GM11168 (cell line): ENCODE results near the gene PATE3.

Experiments used
- in situ Hi-C: fragments of 300-500 bp; cut with MboI; formaldehyde crosslinking; loops from one replicate; pipeline ENCODE4 v1.12.0; 2022; ENCODE audit warnings: low sequenced_read_pairs; ENCODE audit not compliant: unreplicated experiment

Gene PATE3

GRCh38 chr11:125787827-125788226 lies at the start of gene PATE3:
Gene PATE3 (plus strand): TSS chr11:125788127. CDS start chr11:125788152, 25 bp downstream.
- in situ Hi-C loops: no loop called here

GRCh38 chr11:125740617-125741016 lies 47.3 kb upstream of the PATE3 start:
- in situ Hi-C loops: no loop called here

GRCh38 chr11:125743681-125744080 lies 44.2 kb upstream of the PATE3 start:
- in situ Hi-C loops: no loop called here

GRCh38 chr11:125745979-125746378 lies 41.9 kb upstream of the PATE3 start, which contains the start of gene PATE1:
Gene PATE1 (plus strand): TSS chr11:125746279. CDS start chr11:125746305, 26 bp downstream.
- in situ Hi-C loops: no loop called here

GRCh38 chr11:125750629-125751028 lies 37.3 kb upstream of the PATE3 start:
- in situ Hi-C loops: no loop called here

GRCh38 chr11:125756050-125756449 lies 31.9 kb upstream of the PATE3 start:
- in situ Hi-C loops: no loop called here

GRCh38 chr11:125762445-125762844 lies 25.5 kb upstream of the PATE3 start:
- in situ Hi-C loops: no loop called here

- in situ Hi-C loops: no loop called here
Measured at GRCh38 chr11:125763483-125763882, 24.4 kb upstream of the PATE3 start.

GRCh38 chr11:125766251-125766650 lies 21.7 kb upstream of the PATE3 start:
- in situ Hi-C loops: no loop called here

- in situ Hi-C loops: no loop called here
Measured at GRCh38 chr11:125768336-125769046, 19.4 kb upstream of the PATE3 start.

GRCh38 chr11:125770583-125770982 lies 17.3 kb upstream of the PATE3 start:
- in situ Hi-C loops: no loop called here

- in situ Hi-C loops: no loop called here
Measured at GRCh38 chr11:125772834-125773505, 15.0 kb upstream of the PATE3 start.

GRCh38 chr11:125773516-125773915 lies 14.4 kb upstream of the PATE3 start:
- in situ Hi-C loops: no loop called here

GRCh38 chr11:125777309-125777708 lies 10.6 kb upstream of the PATE3 start:
- in situ Hi-C loops: no loop called here

- in situ Hi-C loops: no loop called here
Measured at GRCh38 chr11:125778728-125779127, 9.2 kb upstream of the PATE3 start, which contains the start of gene PATE2. Gene PATE2 (minus strand): TSS chr11:125778828. CDS start chr11:125778773, 55 bp downstream.

GRCh38 chr11:125784678-125785077 lies 3.2 kb upstream of the PATE3 start:
- in situ Hi-C loops: no loop called here

GRCh38 chr11:125790825-125791224 lies 2.9 kb downstream of the PATE3 start:
- in situ Hi-C loops: no loop called here

GRCh38 chr11:125797641-125798040 lies 9.7 kb downstream of the PATE3 start:
- in situ Hi-C loops: no loop called here

GRCh38 chr11:125799808-125800207 lies 11.9 kb downstream of the PATE3 start:
- in situ Hi-C loops: no loop called here

- in situ Hi-C loops: no loop called here
Measured at GRCh38 chr11:125802387-125802786, 14.5 kb downstream of the PATE3 start.

- in situ Hi-C loops: no loop called here
Measured at GRCh38 chr11:125807909-125808308, 20.0 kb downstream of the PATE3 start.

- in situ Hi-C loops: no loop called here
Measured at GRCh38 chr11:125833016-125833415, 45.1 kb downstream of the PATE3 start, which contains the start of gene PATE4. Gene PATE4 (plus strand): TSS chr11:125833316. CDS start chr11:125833360, 44 bp downstream.
